OCI-LY7 (cell line): ENCODE measurements around the gene IQCK. TPM values are rescaled to one million over a fixed set of nuclear protein-coding genes. Genes with fewer than 3 reads are reported as not detected.

Experiments
- BruUV-seq: library from RNA; stranded (reverse); fragments of 400-500 nt; replicated peaks from 2 replicates; lab custom pipeline; 2021; lab: Mats Ljungman, UMichigan
- CTCF ChIA-PET: fragments of 300-600 bp; sonication (Branson Sonifier 250); formaldehyde crosslinking; loops from one replicate; lab custom pipeline; 2022; ENCODE audit warnings: antibody characterized with exemption; ENCODE audit not compliant: unreplicated experiment; lab: Charles Lee
- POLR2A ChIA-PET: fragments of 300-600 bp; sonication (Branson Sonifier 250); formaldehyde crosslinking; loops from one replicate; lab custom pipeline; 2022; ENCODE audit warnings: antibody characterized with exemption; lab: Charles Lee
- DNase-seq: peaks from one replicate; pipeline ENCODE4 v3.0.0-alpha.2; 2015; ENCODE audit warnings: low spot score
- H2AFZ ChIP-seq: fragments of 200-600 bp; sonication (generic), shearing (Covaris generic); 2 replicates; pipeline ENCODE4 v1.6.1; 2014; ENCODE audit warnings: mild to moderate bottlenecking, antibody characterized with exemption, low read length, moderate library complexity
- H3K27ac ChIP-seq: fragments of 200-600 bp; sonication (generic); 2 replicates; pipeline ENCODE4 v1.5.1; 2014; ENCODE audit warnings: mixed run types, low read depth, mild to moderate bottlenecking, moderate library complexity, low read length, inconsistent platforms; ENCODE audit not compliant: poor library complexity, severe bottlenecking
- H3K36me3 ChIP-seq: fragments of 200-600 bp; sonication (generic); 2 replicates; pipeline ENCODE4 v1.6.1; 2014; ENCODE audit warnings: mild to moderate bottlenecking, antibody characterized with exemption, low read length, moderate library complexity, mixed read lengths; ENCODE audit not compliant: insufficient read depth
- H3K4me1 ChIP-seq: fragments of 200-600 bp; sonication (generic); 2 replicates; pipeline ENCODE4 v1.5.1; 2014; ENCODE audit warnings: mild to moderate bottlenecking, low read length; ENCODE audit not compliant: insufficient read depth, poor library complexity, severe bottlenecking
- H3K4me2 ChIP-seq: fragments of 200-600 bp; sonication (generic); 2 replicates; pipeline ENCODE4 v1.6.1; 2014; ENCODE audit warnings: mild to moderate bottlenecking, low read length
- H3K4me3 ChIP-seq: fragments of 200-600 bp; sonication (generic); 2 replicates; pipeline ENCODE4 v1.5.1; 2014; ENCODE audit warnings: mild to moderate bottlenecking, low read depth, low read length; ENCODE audit not compliant: poor library complexity, severe bottlenecking
- H3K79me2 ChIP-seq: fragments of 200-600 bp; sonication (generic); 2 replicates; pipeline ENCODE4 v1.6.1; 2016; ENCODE audit warnings: low read depth, mild to moderate bottlenecking, low read length, moderate library complexity, mixed read lengths; ENCODE audit not compliant: insufficient read depth
- H3K9me2 ChIP-seq: fragments of 200-600 bp; sonication (generic); 2 replicates; pipeline ENCODE4 v1.6.1; 2016; ENCODE audit warnings: mild to moderate bottlenecking, low read length, mixed read lengths; ENCODE audit not compliant: insufficient read depth
- H3K9me3 ChIP-seq: fragments of 200-600 bp; sonication (generic); 2 replicates; pipeline ENCODE4 v1.6.1; 2014; ENCODE audit warnings: mild to moderate bottlenecking, mixed run types, low read length, mixed read lengths
- H4K20me1 ChIP-seq: fragments of 200-600 bp; sonication (generic); 2 replicates; pipeline ENCODE4 v1.6.1; 2014; ENCODE audit warnings: mild to moderate bottlenecking, antibody characterized with exemption, low read length, moderate library complexity, mixed read lengths; ENCODE audit not compliant: insufficient read depth
- EZH2phosphoT487 ChIP-seq: fragments of 200-600 bp; sonication (generic); IDR thresholded peaks from 2 replicates; pipeline ENCODE4 v1.6.1; 2018; ENCODE audit warnings: low read depth, borderline replicate concordance, mild to moderate bottlenecking, mixed run types, antibody characterized with exemption, low read length, moderate library complexity, mixed read lengths
- intact Hi-C: fragments of 100-400 bp; cut with micrococcal nuclease; formaldehyde crosslinking; loops from one replicate; pipeline ENCODE4 v1.10.0; 2022; ENCODE audit not compliant: unreplicated experiment
- total RNA-seq, 2 experiments: library from RNA; depleted of rRNA in 1 of 2; stranded (reverse); fragments of >200 nt in 1 of 2; shearing (Covaris generic) in 1 of 2; gene quantifications; 2 replicates each; pipeline ENCODE4 v1.2.3, GENCODE V29; 2014 to 2022
- TF ChIP-seq, protein P1 (sequence below): fragments of 200-600 bp; sonication (generic); conservative IDR thresholded peaks from 2 replicates; pipeline ENCODE4 v1.5.1; 2014; ENCODE audit warnings: mild to moderate bottlenecking, antibody characterized with exemption, low read length, moderate library complexity, mixed read lengths

The IQCK gene
- total RNA-seq, 2 experiments from 2014 or later, result 2.2 to 4.3 TPM

DNA sequence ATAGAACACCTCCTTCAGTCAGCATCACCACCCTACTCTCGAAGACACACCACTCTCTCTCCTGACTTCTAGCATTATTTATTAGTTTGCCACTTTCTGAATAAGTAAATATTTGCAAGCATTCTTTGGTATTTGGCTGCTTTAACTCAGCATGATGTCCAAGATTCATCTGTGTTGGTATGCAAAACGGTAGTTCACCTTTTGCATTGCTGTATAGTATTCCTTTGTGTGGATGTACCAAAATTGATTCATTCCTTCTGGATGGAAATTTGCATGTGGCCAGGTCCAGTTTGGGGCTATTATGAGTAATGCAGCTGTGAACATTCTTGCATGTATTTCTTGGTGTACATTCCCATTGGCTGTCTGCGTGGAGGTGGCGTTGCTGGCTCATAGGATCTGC, 32.9 kb upstream of the IQCK start:
- TF ChIP-seq, protein P1, sequence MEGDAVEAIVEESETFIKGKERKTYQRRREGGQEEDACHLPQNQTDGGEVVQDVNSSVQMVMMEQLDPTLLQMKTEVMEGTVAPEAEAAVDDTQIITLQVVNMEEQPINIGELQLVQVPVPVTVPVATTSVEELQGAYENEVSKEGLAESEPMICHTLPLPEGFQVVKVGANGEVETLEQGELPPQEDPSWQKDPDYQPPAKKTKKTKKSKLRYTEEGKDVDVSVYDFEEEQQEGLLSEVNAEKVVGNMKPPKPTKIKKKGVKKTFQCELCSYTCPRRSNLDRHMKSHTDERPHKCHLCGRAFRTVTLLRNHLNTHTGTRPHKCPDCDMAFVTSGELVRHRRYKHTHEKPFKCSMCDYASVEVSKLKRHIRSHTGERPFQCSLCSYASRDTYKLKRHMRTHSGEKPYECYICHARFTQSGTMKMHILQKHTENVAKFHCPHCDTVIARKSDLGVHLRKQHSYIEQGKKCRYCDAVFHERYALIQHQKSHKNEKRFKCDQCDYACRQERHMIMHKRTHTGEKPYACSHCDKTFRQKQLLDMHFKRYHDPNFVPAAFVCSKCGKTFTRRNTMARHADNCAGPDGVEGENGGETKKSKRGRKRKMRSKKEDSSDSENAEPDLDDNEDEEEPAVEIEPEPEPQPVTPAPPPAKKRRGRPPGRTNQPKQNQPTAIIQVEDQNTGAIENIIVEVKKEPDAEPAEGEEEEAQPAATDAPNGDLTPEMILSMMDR, result no peak
- no peak for TF ChIP-seq EZH2phosphoT487
- POLR2A ChIA-PET, result no interaction called here
- Histone ChIP-seq H2AFZ (no peak overlapping the region), H3K36me3 (peaks cover 36% of the 10 kb centered on the region), H3K79me2 (no peaks in the 10 kb centered on the region), H3K4me2 (no peak overlapping the region), H3K9me3 (no peaks in the 10 kb centered on the region), H3K9me2 (no peaks in the 10 kb centered on the region), H3K27ac (no peak overlapping the region), H3K4me3 (no peak overlapping the region), H4K20me1 (no peaks in the 10 kb centered on the region), H3K4me1 (no peaks in the 10 kb centered on the region)
- CTCF ChIA-PET, result no interaction called here
- BruUV-seq, result TSS peak; percentile 51
- no peak for DNase-seq
- intact Hi-C loops, result no loop called here

DNA sequence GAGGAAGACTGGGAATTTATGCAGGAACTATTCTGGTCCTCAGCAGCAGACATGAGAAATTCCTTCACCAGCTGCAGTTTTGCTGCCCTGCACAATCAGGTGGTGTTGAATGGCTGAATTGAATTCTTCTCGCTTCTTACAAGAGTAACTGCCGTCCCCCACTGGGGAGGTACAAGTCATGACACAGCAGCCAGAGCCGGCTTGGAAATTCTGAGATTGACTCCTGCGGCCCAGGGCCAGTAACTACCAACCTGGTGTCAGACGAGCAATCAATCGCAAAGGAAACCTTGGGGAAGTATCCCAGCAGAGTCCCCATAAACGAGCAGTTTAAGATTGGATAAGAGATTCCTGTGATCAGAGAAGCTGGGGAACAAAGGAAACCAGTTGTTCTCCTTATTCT, 30.8 kb upstream of the IQCK start:
- Histone ChIP-seq H2AFZ (no peak overlapping the region), H3K79me2 (no peaks in the 10 kb centered on the region), H3K4me2 (no peak overlapping the region), H3K9me3 (no peaks in the 10 kb centered on the region), H3K27ac (no peak overlapping the region), H3K4me1 (no peaks in the 10 kb centered on the region), H3K4me3 (no peak overlapping the region), H3K36me3 (peaks cover 47% of the 10 kb centered on the region), H4K20me1 (no peaks in the 10 kb centered on the region), H3K9me2 (no peaks in the 10 kb centered on the region)
- no TSS peak for BruUV-seq
- ChIA-PET CTCF (no interaction called here), POLR2A (no interaction called here)
- TF ChIP-seq EZH2phosphoT487, result no peak
- TF ChIP-seq, protein P1, result no peak
- intact Hi-C loops, result no loop called here
- no peak for DNase-seq

DNA sequence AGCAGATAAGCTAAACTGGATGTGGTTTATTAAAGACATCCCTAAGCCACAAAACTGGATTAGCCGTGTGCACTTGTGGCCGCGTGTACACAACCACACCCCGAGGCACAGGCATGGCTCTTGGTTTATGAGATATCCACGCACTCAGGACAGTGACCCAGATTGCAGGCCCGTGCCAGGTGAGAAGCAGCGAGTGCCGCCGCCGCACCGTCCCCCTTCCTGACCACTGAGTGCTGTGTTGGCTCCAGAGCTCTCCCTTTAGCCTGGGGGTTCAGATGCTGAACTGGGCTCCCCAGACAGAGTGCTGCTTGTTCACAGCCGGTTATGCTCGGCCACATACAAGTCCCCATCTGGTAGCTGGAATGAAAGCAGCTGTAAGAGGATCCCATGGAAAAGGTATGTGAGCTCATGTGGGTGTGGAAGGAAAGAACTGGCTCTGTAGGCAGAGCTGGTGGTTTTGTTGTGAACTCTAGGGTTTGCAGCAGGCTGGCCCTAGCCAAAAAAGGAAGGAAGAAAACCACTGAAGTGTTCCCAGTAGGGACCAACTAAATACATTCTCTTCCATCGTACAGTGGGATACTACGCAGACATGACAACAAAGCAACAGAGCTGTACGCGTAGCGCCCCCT, 29.6 kb upstream of the IQCK start:
- H3K4me3 ChIP-seq, result no peak overlapping the region
- H4K20me1 ChIP-seq, result no peaks in the 10 kb centered on the region
- intact Hi-C loops, result no loop called here
- CTCF ChIA-PET, result no interaction called here
- H3K9me3 ChIP-seq, result no peaks in the 10 kb centered on the region
- H3K4me1 ChIP-seq, result no peaks in the 10 kb centered on the region
- no peaks in the 10 kb centered on the region for H3K79me2 ChIP-seq
- no peaks in the 10 kb centered on the region for H3K9me2 ChIP-seq
- H2AFZ ChIP-seq, result no peak overlapping the region
- no TSS peak for BruUV-seq
- POLR2A ChIA-PET, result interaction anchor here (1.0 kb wide), 1 partner anchor 35 kb away, joined by 3 read pairs; no protein-coding TSS in a partner anchor
- no peak overlapping the region for H3K4me2 ChIP-seq
- no peak for TF ChIP-seq EZH2phosphoT487
- TF ChIP-seq, protein P1, result no peak
- DNase-seq, result no peak
- H3K27ac ChIP-seq, result no peak overlapping the region
- H3K36me3 ChIP-seq, result peaks cover 43% of the 10 kb centered on the region
